Endothelial cell (in vitro differentiated cells): ENCODE data around the gene METRNL. TPM values are rescaled to one million over a fixed set of nuclear protein-coding genes. Genes with fewer than 3 reads are reported as not detected.

Experiments
- DNase-seq: peaks from one replicate; pipeline ENCODE4 v3.0.0; 2021; ENCODE audit warnings: low spot score
- H3K27ac Mint-ChIP-seq: one replicate; pipeline ENCODE4 v1.8.0; 2021; ENCODE audit warnings: mixed read lengths, inconsistent platforms; ENCODE audit not compliant: unreplicated experiment
- H3K27me3 Mint-ChIP-seq: one replicate; pipeline ENCODE4 v1.8.0; 2021; ENCODE audit warnings: mild to moderate bottlenecking, moderate library complexity, mixed read lengths, inconsistent platforms; ENCODE audit not compliant: unreplicated experiment
- H3K36me3 Mint-ChIP-seq: one replicate; pipeline ENCODE4 v1.8.0; 2021; ENCODE audit warnings: mild to moderate bottlenecking, low read depth, mixed read lengths, inconsistent platforms; ENCODE audit not compliant: unreplicated experiment
- H3K4me1 Mint-ChIP-seq: one replicate; pipeline ENCODE4 v1.8.0; 2021; ENCODE audit warnings: mild to moderate bottlenecking, mixed read lengths, inconsistent platforms; ENCODE audit not compliant: unreplicated experiment
- H3K4me3 Mint-ChIP-seq: one replicate; pipeline ENCODE4 v1.8.0; 2021; ENCODE audit warnings: mild to moderate bottlenecking, mixed read lengths, inconsistent platforms; ENCODE audit not compliant: unreplicated experiment
- H3K9me3 Mint-ChIP-seq: one replicate; pipeline ENCODE4 v1.8.0; 2021; ENCODE audit warnings: mixed read lengths, inconsistent platforms; ENCODE audit not compliant: unreplicated experiment
- CTCF ChIP-seq: fragments of 200-600 bp; sonication (generic); IDR thresholded peaks from one replicate; pipeline ENCODE4 v1.5.0; 2021; ENCODE audit warnings: antibody characterized with exemption; ENCODE audit not compliant: unreplicated experiment
- total RNA-seq: library from RNA; stranded (reverse); fragmentation: NEBNext Ultra II Directional; extraction: Animal tissue kit (Norgen Biotek cat#: 25700); gene quantifications from one replicate; pipeline ENCODE4 v1.2.1, GENCODE V29; 2021; ENCODE audit not compliant: unreplicated experiment

The METRNL gene
- total RNA-seq, 1 donor from 2014 or later: 5.3 TPM

- H3K27ac Mint-ChIP-seq: no peak overlapping the region
- peaks cover 3% of the 10 kb centered on the region for H3K4me1 Mint-ChIP-seq
- H3K4me3 Mint-ChIP-seq: no peak overlapping the region
- H3K27me3 Mint-ChIP-seq: peaks cover 8% of the 10 kb centered on the region
- no peaks in the 10 kb centered on the region for H3K36me3 Mint-ChIP-seq
- H3K9me3 Mint-ChIP-seq: no peaks in the 10 kb centered on the region
- DNase-seq: peak; percentile 1
- TF ChIP-seq CTCF: no peak
Observed at GRCh38 chr17:83056583-83057396, 22.6 kb upstream of the METRNL start.

GRCh38 chr17:83057397-83057761 is 22.0 kb upstream of the METRNL start:
- Mint-ChIP-seq H3K4me3 (no peak overlapping the region), H3K4me1 (peaks cover 3% of the 10 kb centered on the region), H3K27ac (no peak overlapping the region), H3K27me3 (peaks cover 8% of the 10 kb centered on the region), H3K9me3 (no peaks in the 10 kb centered on the region), H3K36me3 (no peaks in the 10 kb centered on the region)
- peak; percentile 2 for DNase-seq
- no peak for TF ChIP-seq CTCF

GRCh38 chr17:83057793-83058265 is 21.6 kb upstream of the METRNL start:
- peaks cover 8% of the 10 kb centered on the region for H3K27me3 Mint-ChIP-seq
- peaks cover 3% of the 10 kb centered on the region for H3K4me1 Mint-ChIP-seq
- H3K27ac Mint-ChIP-seq: no peak overlapping the region
- TF ChIP-seq CTCF: no peak
- DNase-seq: no peak
- no peaks in the 10 kb centered on the region for H3K9me3 Mint-ChIP-seq
- H3K4me3 Mint-ChIP-seq: no peak overlapping the region
- H3K36me3 Mint-ChIP-seq: no peaks in the 10 kb centered on the region

- Mint-ChIP-seq H3K36me3 (no peaks in the 10 kb centered on the region), H3K27me3 (peaks cover 8% of the 10 kb centered on the region), H3K27ac (no peak overlapping the region), H3K4me1 (peaks cover 3% of the 10 kb centered on the region), H3K4me3 (no peak overlapping the region), H3K9me3 (no peaks in the 10 kb centered on the region)
- no peak for TF ChIP-seq CTCF
- no peak for DNase-seq
Observed at GRCh38 chr17:83058266-83058798, 21.1 kb upstream of the METRNL start.

GRCh38 chr17:83061586-83061985 is 17.8 kb upstream of the METRNL start:
- Mint-ChIP-seq H3K9me3 (no peaks in the 10 kb centered on the region), H3K27me3 (peaks cover 8% of the 10 kb centered on the region), H3K27ac (no peak overlapping the region), H3K36me3 (no peaks in the 10 kb centered on the region), H3K4me3 (no peak overlapping the region), H3K4me1 (no peaks in the 10 kb centered on the region)
- TF ChIP-seq CTCF: no peak
- DNase-seq: no peak
